ENCODE results near the gene KCNN4. TPM values are rescaled to one million over a fixed set of nuclear protein-coding genes. Genes with fewer than 3 reads are reported as not detected.

KCNN4 gene
- total and polyA plus RNA-seq, 11 donors = 0.15 to 3.7 (median 0.63) TPM

- no peaks in the 10 kb centered on the region for H3K36me3 ChIP-seq
- H3K9me3 ChIP-seq = no peaks in the 10 kb centered on the region
- H3K4me3 ChIP-seq = no peak overlapping the region
- ATAC-seq (peak in 3 of 4 donors; percentile 49 to 81 (median 56)), DNase-seq (peak in 2 of 5 donors; percentile 32 to 56)
- peaks cover 0 to 29% (median 2%) of the 10 kb centered on the region in 12 donors for H3K4me1 ChIP-seq
- intact Hi-C loops (cut with DNase I) = loop anchor here in 9 of 10 donors (2.0 to 10.0 kb wide), 6 partner anchors 37 to 340 kb away; partner anchors contain the start of genes PLAUR (in 1 of the 9) and ZNF575 (in 1 of the 9)
- TF ChIP-seq POLR2A (IDR thresholded peaks at IDR 0.05) (no peak), CTCF (IDR thresholded peaks at IDR 0.05) (no peak)
- WGBS, 4 donors = 58 to 71% (median 68%) methylated on average over 4 of the region's 4 CpGs
- H3K27me3 ChIP-seq = peaks cover 0 to 22% (median 0%) of the 10 kb centered on the region in 9 donors
- H3K27ac ChIP-seq = peak overlapping the region in 1 of 12 donors; percentile 20
Observed at GRCh38 chr19:43784241-43784980, 3.6 kb upstream of the KCNN4 start.

GRCh38 chr19:43783636-43784035, 2.9 kb upstream of the KCNN4 start:
- Histone ChIP-seq H3K4me3 (no peak overlapping the region), H3K4me1 (peaks cover 0 to 37% (median 3%) of the 10 kb centered on the region in 12 donors), H3K36me3 (no peaks in the 10 kb centered on the region), H3K27me3 (peaks cover 0 to 22% (median 0%) of the 10 kb centered on the region in 9 donors), H3K27ac (no peak overlapping the region), H3K9me3 (no peaks in the 10 kb centered on the region)
- WGBS, 4 donors = 83 to 87% (median 87%) methylated on average over 8 of the region's 8 CpGs
- TF ChIP-seq CTCF (IDR thresholded peaks at IDR 0.05) (no peak), POLR2A (IDR thresholded peaks at IDR 0.05) (no peak)
- no peak for ATAC-seq
- no peak for DNase-seq
- intact Hi-C loops (cut with DNase I) = loop anchor here in 9 of 10 donors (2.0 to 10.0 kb wide), 6 partner anchors 36 to 339 kb away; partner anchors contain the start of genes PLAUR (in 1 of the 9) and ZNF575 (in 1 of the 9)

GRCh38 chr19:43782689-43783231, 2.0 kb upstream of the KCNN4 start:
- intact Hi-C loops (cut with DNase I) = loop anchor here in 6 of 10 donors (5.0 to 10.0 kb wide), 5 partner anchors 35 to 338 kb away; partner anchors contain the start of genes PLAUR (in 1 of the 6) and ZNF575 (in 1 of the 6)
- Histone ChIP-seq H3K27me3 (peaks cover 0 to 22% (median 0%) of the 10 kb centered on the region in 9 donors), H3K36me3 (no peaks in the 10 kb centered on the region), H3K4me1 (peaks cover 0 to 45% (median 4%) of the 10 kb centered on the region in 12 donors), H3K4me3 (no peak overlapping the region), H3K27ac (no peak overlapping the region), H3K9me3 (no peaks in the 10 kb centered on the region)
- 74 to 80% (median 76%) methylated on average over 22 to 24 of the region's 24 CpGs for WGBS, 4 donors
- no peak for ATAC-seq
- DNase-seq = no peak
- TF ChIP-seq POLR2A (IDR thresholded peaks at IDR 0.05) (no peak), CTCF (IDR thresholded peaks at IDR 0.05) (no peak)

GRCh38 chr19:43782311-43782660, 1.5 kb upstream of the KCNN4 start:
- ATAC-seq = no peak
- Histone ChIP-seq H3K9me3 (no peaks in the 10 kb centered on the region), H3K4me1 (peaks cover 0 to 50% (median 4%) of the 10 kb centered on the region in 12 donors), H3K4me3 (no peak overlapping the region), H3K36me3 (no peaks in the 10 kb centered on the region), H3K27me3 (peaks cover 0 to 22% (median 0%) of the 10 kb centered on the region in 9 donors), H3K27ac (no peak overlapping the region)
- TF ChIP-seq POLR2A (IDR thresholded peaks at IDR 0.05) = no peak
- TF ChIP-seq CTCF (IDR thresholded peaks at IDR 0.05) = no peak
- intact Hi-C loops (cut with DNase I) = loop anchor here in 6 of 10 donors (5.0 to 10.0 kb wide), 5 partner anchors 35 to 337 kb away; partner anchors contain the start of genes PLAUR (in 1 of the 6) and ZNF575 (in 1 of the 6)
- no peak for DNase-seq
- WGBS, 4 donors = 47 to 60% (median 57%) methylated on average over 7 to 8 of the region's 8 CpGs

All from heart left ventricle (tissue), 16 donors.